K562 (cell line): ENCODE measurements around the gene C2CD2. TPM values are rescaled to one million over a fixed set of nuclear protein-coding genes. Genes with fewer than 3 reads are reported as not detected.

Experiments
- ARID1B ChIP-seq: fragments of 450-650 bp; IDR thresholded peaks from 2 replicates; pipeline ENCODE4 v1.6.1; 2016; ENCODE audit warnings: antibody characterized with exemption, mild to moderate bottlenecking, inconsistent platforms
- BHLHE40 ChIP-seq: IDR thresholded peaks from 2 replicates; pipeline ENCODE4 v1.6.1; 2011; ENCODE audit warnings: low read length, improper control_type of control experiment
- CBFA2T2 ChIP-seq: fragments of 450-650 bp; conservative IDR thresholded peaks from 2 replicates; pipeline ENCODE4 v1.6.1; 2017; ENCODE audit warnings: mild to moderate bottlenecking
- CREM ChIP-seq: IDR thresholded peaks from 2 replicates; pipeline ENCODE4 v1.6.1; 2014; ENCODE audit warnings: antibody characterized with exemption, low read depth
- FOXA3 ChIP-seq, 2 experiments: fragments of 450-650 bp in 1 of 2; sonication (generic) in 1 of 2; formaldehyde crosslinking; IDR thresholded peaks in 1 of 2; conservative IDR thresholded peaks in 1 of 2; 2 replicates each; pipeline versions ENCODE4 v1.4.0 to v1.8.0; 2020 to 2022; ENCODE audit warnings: mild to moderate bottlenecking in 2 of 2, missing genetic modification reagents in 1 of 2
- GABPA ChIP-seq: fragments of 200-800 bp; sonication (Bioruptor generic); conservative IDR thresholded peaks from 2 replicates; pipeline ENCODE4 v1.6.1; 2016; ENCODE audit warnings: low read depth, missing genetic modification characterization, missing compliant biosample characterization
- GABPB1 ChIP-seq: sonication (generic); formaldehyde crosslinking; IDR thresholded peaks from 2 replicates; pipeline ENCODE4 v1.8.0; 2022; ENCODE audit warnings: mild to moderate bottlenecking, missing genetic modification reagents
- HNRNPLL ChIP-seq: fragments of 200-400 bp; formaldehyde crosslinking; IDR thresholded peaks from 2 replicates; pipeline ENCODE4 v1.6.1; 2017; ENCODE audit warnings: low read length, low read depth, mild to moderate bottlenecking; ENCODE audit not compliant: poor library complexity, severe bottlenecking
- JUN ChIP-seq, 2 experiments: sonication (generic) in 1 of 2; formaldehyde crosslinking in 1 of 2; IDR thresholded peaks; 2 replicates each; pipeline versions ENCODE4 v1.6.1 to v1.8.0; 2012 to 2022; ENCODE audit warnings: borderline replicate concordance in 2 of 2, mild to moderate bottlenecking in 2 of 2, improper control_type of control experiment in 1 of 2, low read depth in 1 of 2, low read length in 1 of 2, missing genetic modification reagents in 1 of 2
- KAT7 ChIP-seq: sonication (generic); formaldehyde crosslinking; IDR thresholded peaks from 2 replicates; pipeline ENCODE4 v1.8.0; 2022; ENCODE audit warnings: missing genetic modification reagents, mild to moderate bottlenecking, borderline replicate concordance
- KDM1A ChIP-seq, 2 experiments: fragments of 450-650 bp; IDR thresholded peaks; 2 replicates each; pipeline ENCODE4 v1.6.1; 2016; ENCODE audit warnings: mild to moderate bottlenecking in 2 of 2
- MAFK ChIP-seq: IDR thresholded peaks from 2 replicates; pipeline ENCODE4 v1.6.1; 2011; ENCODE audit warnings: low read length, improper control_type of control experiment
- MAZ ChIP-seq, 2 experiments: fragments of 450-650 bp in 1 of 2; sonication (generic) in 1 of 2; formaldehyde crosslinking; IDR thresholded peaks in 1 of 2; conservative IDR thresholded peaks in 1 of 2; 2 replicates each; pipeline versions ENCODE4 v1.4.0 to v1.5.0; 2020; ENCODE audit warnings: mild to moderate bottlenecking in 1 of 2, missing genetic modification reagents in 1 of 2
- MTA3 ChIP-seq: fragments of 450-650 bp; formaldehyde crosslinking; IDR thresholded peaks from 2 replicates; pipeline ENCODE4 v1.6.1; 2017; ENCODE audit warnings: mild to moderate bottlenecking, borderline replicate concordance
- MYNN ChIP-seq, 2 experiments: sonication (generic); formaldehyde crosslinking in 1 of 2; IDR thresholded peaks; 2 replicates each; pipeline versions ENCODE4 v1.5.0 to v1.6.1; 2016 to 2020; ENCODE audit warnings: antibody characterized with exemption in 1 of 2, missing genetic modification reagents in 1 of 2
- NFE2L1 ChIP-seq: fragments of 450-650 bp; IDR thresholded peaks from 2 replicates; pipeline ENCODE4 v1.6.1; 2016; ENCODE audit warnings: missing genetic modification characterization, low read depth, mild to moderate bottlenecking, missing compliant biosample characterization, moderate library complexity, borderline replicate concordance
- NRF1 ChIP-seq, 2 experiments: fragments of 450-650 bp; IDR thresholded peaks in 1 of 2; conservative IDR thresholded peaks in 1 of 2; 2 replicates each; pipeline ENCODE4 v1.6.1; 2014; ENCODE audit warnings: mild to moderate bottlenecking in 2 of 2
- SMAD4 ChIP-seq: fragments of 250-450 bp; sonication (Bioruptor Pico); conservative IDR thresholded peaks from 2 replicates; pipeline ENCODE4 v1.8.0; 2021; ENCODE audit warnings: inconsistent platforms, mild to moderate bottlenecking, moderate library complexity
- SMARCA4 ChIP-seq: fragments of 450-650 bp; IDR thresholded peaks from 2 replicates; pipeline ENCODE4 v1.6.1; 2016
- SMARCE1 ChIP-seq: fragments of 450-650 bp; IDR thresholded peaks from 2 replicates; pipeline ENCODE4 v1.7.1; 2016; ENCODE audit warnings: mild to moderate bottlenecking
- TAF7 ChIP-seq: fragments of 450-650 bp; IDR thresholded peaks from 2 replicates; pipeline ENCODE4 v1.6.1; 2016; ENCODE audit warnings: missing genetic modification characterization, missing compliant biosample characterization
- TEAD4 ChIP-seq, 2 experiments: sonication (generic) in 1 of 2; formaldehyde crosslinking in 1 of 2; IDR thresholded peaks; 2 replicates each; pipeline versions ENCODE4 v1.6.1 to v1.8.0; 2012 to 2022; ENCODE audit warnings: borderline replicate concordance in 1 of 2, inconsistent platforms in 1 of 2, low read length in 1 of 2, mild to moderate bottlenecking in 1 of 2, missing genetic modification reagents in 1 of 2
- ZFX ChIP-seq: sonication (generic); formaldehyde crosslinking; IDR thresholded peaks from 2 replicates; pipeline ENCODE4 v1.8.0; 2022; ENCODE audit warnings: mild to moderate bottlenecking, missing genetic modification reagents, moderate library complexity
- ZNF212 ChIP-seq: fragments of 450-650 bp; formaldehyde crosslinking; IDR thresholded peaks from 2 replicates; pipeline ENCODE4 v1.4.0; 2020; ENCODE audit warnings: mild to moderate bottlenecking
- polyA plus RNA-seq, 8 experiments: library from polyadenylated mRNA; depleted of rRNA in 4 of 8; stranded (reverse) in 5 of 8; unstranded in 3 of 8; fragments of >200 nt; fragmentation: Nextera tagmentation in 2 of 8; fragmentation: Illumina TruSeq in 1 of 8; extraction: Ambion mirVana in 2 of 8; extraction: Trizol in 1 of 8; gene quantifications; 2 replicates each; pipeline versions ENCODE4 v1.2.1 to v1.2.3, GENCODE V29; 2011 to 2014; ENCODE audit warnings: inconsistent platforms in 1 of 8, missing spikeins in 1 of 8
- total RNA-seq, 7 experiments: library from RNA; depleted of rRNA in 6 of 7; stranded (reverse); fragments of >200 nt in 6 of 7; fragmentation: Illumina TruSeq in 2 of 7; extraction: Trizol in 2 of 7; gene quantifications; 2 replicates each; pipeline versions ENCODE4 v1.2.1 to v1.2.3, GENCODE V29; 2011 to 2021; ENCODE audit warnings: low replicate concordance in 1 of 7
- TF ChIP-seq, protein P1 (sequence below), 2 experiments: fragments of 450-650 bp; conservative IDR thresholded peaks; 2 replicates each; pipeline ENCODE4 v1.6.1; 2017; ENCODE audit warnings: mild to moderate bottlenecking in 2 of 2, moderate library complexity in 2 of 2

C2CD2 gene
- total and polyA plus RNA-seq, 9 of the 15 experiments (the other 6 are each of a cell fraction or from before 2014, with no cell fraction given), result 1.3 to 21.6 (median 12.1) TPM

DNA sequence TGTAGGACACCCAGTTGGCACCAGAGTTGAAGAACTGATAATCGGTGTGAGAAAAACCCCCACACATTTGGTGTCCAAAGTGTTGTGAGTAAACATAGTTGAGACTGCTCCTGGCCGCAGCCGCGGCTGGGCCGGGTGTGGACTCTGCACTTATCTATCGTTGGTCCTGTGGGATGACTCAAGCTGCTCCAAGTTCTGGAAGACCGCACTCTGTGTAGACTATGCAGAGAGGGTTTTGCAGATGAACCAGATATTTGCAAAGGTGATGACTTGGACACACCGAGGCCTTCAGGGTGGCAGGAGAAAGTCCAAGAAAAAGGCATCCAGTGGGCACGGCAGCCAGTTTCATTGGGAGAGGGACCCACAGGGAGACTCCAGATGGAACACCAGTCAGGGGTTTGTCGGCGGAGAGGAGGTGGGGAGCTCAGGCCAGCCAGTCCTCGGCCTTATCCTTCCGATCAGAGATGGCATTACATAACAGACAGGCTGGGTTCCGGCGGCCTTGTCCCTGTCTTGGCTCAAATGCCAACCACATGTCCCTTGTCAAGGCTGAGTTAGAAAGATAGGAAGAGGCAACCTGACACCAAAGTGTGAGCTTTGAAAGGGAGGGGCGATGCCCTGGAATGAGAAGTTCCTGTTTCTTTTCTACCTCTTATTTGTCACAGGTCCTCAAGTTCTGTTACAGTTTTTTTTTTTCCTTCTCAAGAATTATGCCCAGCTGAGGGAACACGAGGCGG lies 21.1 kb downstream of the C2CD2 start (continued):
- TF ChIP-seq, protein P1, sequence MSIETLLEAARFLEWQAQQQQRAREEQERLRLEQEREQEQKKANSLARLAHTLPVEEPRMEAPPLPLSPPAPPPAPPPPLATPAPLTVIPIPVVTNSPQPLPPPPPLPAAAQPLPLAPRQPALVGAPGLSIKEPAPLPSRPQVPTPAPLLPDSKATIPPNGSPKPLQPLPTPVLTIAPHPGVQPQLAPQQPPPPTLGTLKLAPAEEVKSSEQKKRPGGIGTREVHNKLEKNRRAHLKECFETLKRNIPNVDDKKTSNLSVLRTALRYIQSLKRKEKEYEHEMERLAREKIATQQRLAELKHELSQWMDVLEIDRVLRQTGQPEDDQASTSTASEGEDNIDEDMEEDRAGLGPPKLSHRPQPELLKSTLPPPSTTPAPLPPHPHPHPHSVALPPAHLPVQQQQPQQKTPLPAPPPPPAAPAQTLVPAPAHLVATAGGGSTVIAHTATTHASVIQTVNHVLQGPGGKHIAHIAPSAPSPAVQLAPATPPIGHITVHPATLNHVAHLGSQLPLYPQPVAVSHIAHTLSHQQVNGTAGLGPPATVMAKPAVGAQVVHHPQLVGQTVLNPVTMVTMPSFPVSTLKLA (conservative IDR thresholded peaks at IDR 0.05), result 0 out of 4 replicates have a peak, but pooled peaks of 1 of the 2 experiments have one; percentile 34
- TF ChIP-seq SMARCA4 (peak; percentile 67; the same call in 1 of the 2 replicates), KDM1A (IDR thresholded peaks at IDR 0.05) (peak in 1 of 2 experiments; percentile 43; a peak in 1 of 4 replicates), KAT7 (CRISPR knock-in tag) (peak; percentile 41; the same call in 1 of the 2 replicates), HNRNPLL (peak; percentile 64), NFE2L1 (no peak), ZNF212 (CRISPR knock-in tag) (no peak), MYNN (IDR thresholded peaks at IDR 0.05) (0 out of 2 replicates have a peak, but pooled peaks have one; percentile 37), MYNN (CRISPR knock-in tag; IDR thresholded peaks at IDR 0.05) (no peak), MTA3 (0 out of 2 replicates have a peak, but pooled peaks have one; percentile 50), CREM (peak; percentile 46; the same call in 1 of the 2 replicates), TAF7 (tag) (no peak), MAZ (CRISPR knock-in tag; conservative IDR thresholded peaks at IDR 0.05 in 1 of 2, IDR thresholded peaks at IDR 0.05 in 1 of 2) (0 out of 4 replicates have a peak, but pooled peaks of 1 of the 2 experiments have one; percentile 34), BHLHE40 (peak; percentile 56), SMAD4 (CRISPR knock-in tag) (peak; percentile 69), JUN (IDR thresholded peaks at IDR 0.05; ENCODE audit: borderline replicate concordance, low read depth, low read length) (peak; percentile 60; the same call in 1 of the 2 replicates), JUN (CRISPR knock-in tag; IDR thresholded peaks at IDR 0.05; ENCODE audit: borderline replicate concordance) (no peak), GABPA (tag) (0 out of 2 replicates have a peak, but pooled peaks have one; percentile 19), ARID1B (peak; percentile 75), TEAD4 (IDR thresholded peaks at IDR 0.05; ENCODE audit: low read length) (peak; percentile 18; the same call in 1 of the 2 replicates), TEAD4 (CRISPR knock-in tag; IDR thresholded peaks at IDR 0.05; ENCODE audit: borderline replicate concordance) (no peak), MAFK (0 out of 2 replicates have a peak, but pooled peaks have one; percentile 2), NRF1 (conservative IDR thresholded peaks at IDR 0.05 in 1 of 2, IDR thresholded peaks at IDR 0.05 in 1 of 2) (peak; percentile 40 to 59), SMARCE1 (peak; percentile 65), GABPB1 (CRISPR knock-in tag) (0 out of 2 replicates have a peak, but pooled peaks have one; percentile 28), FOXA3 (CRISPR knock-in tag; conservative IDR thresholded peaks at IDR 0.05 in 1 of 2, IDR thresholded peaks at IDR 0.05 in 1 of 2) (peak; percentile 73 to 81), ZFX (CRISPR knock-in tag) (no peak), CBFA2T2 (peak; percentile 55)
